Measurements from ENCODE around the gene TMEM106C.
"Not testable (repeated sequence)": the region's sequence is repeated elsewhere in the genome, so short reads cannot be mapped to it uniquely, and the experiment has no call there.

The TMEM106C gene

DNA sequence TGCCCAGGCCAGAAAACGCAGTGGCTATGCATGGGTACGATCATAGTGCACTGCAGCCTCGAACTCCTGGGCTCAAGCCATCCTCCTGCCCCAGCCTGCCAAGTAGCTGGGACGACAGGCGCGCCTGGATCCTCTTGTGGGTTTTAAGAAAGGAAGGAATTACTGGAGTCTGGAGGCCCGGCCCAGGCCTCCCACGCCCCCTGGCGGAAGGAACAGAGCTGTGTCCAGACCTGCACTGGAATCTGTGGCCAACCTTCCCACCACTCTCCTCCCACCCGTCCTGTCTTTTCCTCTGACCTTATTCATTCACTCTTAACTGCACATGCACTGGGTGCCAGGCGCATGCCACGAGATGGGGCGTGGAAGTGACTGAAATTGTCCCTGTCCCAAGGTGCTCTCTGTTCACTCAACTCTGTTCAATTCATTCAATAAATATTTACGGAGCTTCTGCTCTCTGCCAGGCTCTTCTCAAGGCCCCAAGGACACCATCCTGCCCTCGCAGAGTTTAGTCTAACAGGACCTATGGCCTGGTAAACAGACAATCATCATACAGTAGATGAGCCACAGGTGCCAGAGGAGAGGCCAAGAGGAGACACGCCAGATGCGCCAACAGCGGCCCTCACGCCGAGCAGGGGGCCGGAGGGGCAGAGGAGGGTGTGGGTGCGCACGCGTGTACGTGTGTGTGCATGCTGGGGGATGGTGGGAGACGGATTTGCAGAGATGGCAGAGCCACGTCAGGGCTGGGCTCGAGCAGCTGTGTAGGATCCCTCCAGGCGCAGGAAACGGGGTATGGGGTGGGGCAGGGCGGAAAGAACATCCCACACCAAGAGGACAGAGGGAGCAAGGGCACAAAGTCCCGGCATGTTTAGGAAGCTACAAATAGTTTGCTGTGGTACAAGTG, 13.7 kb upstream of the TMEM106C start:
- DNase-seq (ENCODE audit: low read depth, low spot score): no peak

DNA sequence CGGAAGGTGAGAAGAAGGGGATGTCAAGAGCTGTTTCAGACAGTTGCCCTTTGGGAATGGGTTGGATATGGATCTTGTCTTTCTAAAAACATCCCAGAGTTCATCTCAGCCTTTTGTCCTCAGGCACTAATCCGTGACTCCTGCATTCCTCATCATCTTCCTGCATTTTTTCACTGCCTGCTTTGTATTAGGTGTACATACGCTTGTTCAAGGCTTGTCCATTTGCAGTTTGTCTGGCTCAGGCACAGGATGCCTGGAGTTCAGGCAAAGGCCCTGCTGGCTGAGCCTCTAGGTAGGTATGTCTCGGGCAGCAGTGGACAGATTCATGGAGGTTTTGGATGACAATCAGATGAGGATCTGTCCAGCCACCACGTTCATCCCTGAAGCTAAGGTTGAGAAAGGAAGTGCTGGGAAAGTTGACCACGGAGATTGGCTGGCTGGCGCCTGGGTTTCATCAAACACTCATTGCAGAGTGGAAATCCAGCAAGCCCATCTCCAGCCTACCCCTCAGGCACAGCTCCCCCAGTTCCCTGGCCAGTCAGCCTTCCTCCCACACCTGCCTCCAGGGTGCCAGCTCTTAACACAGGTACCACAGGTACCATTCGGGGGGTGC, 12.4 kb upstream of the TMEM106C start:
- DNase-seq (ENCODE audit: low read depth, low spot score): no peak

DNA sequence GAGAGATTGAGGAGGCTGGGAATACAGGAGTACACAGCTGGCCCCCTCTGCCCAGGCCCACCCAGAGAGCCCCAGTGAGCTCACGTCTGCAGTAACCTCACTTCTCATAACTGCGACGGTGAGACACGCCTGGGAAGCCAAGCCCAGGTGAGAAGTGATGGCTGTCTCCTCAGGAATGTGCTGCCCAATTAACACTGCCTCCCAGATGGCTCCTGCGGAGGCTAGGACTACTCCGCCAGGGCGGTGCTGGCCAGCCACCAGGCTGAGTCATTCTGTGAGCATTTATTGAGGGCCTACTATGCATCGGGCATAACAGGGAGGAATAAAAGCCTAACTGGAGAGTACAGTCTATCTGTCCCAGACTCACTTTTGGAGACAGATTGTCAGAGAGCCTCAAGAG, 9.3 kb upstream of the TMEM106C start:
- no peak for DNase-seq (ENCODE audit: low read depth, low spot score)

DNA sequence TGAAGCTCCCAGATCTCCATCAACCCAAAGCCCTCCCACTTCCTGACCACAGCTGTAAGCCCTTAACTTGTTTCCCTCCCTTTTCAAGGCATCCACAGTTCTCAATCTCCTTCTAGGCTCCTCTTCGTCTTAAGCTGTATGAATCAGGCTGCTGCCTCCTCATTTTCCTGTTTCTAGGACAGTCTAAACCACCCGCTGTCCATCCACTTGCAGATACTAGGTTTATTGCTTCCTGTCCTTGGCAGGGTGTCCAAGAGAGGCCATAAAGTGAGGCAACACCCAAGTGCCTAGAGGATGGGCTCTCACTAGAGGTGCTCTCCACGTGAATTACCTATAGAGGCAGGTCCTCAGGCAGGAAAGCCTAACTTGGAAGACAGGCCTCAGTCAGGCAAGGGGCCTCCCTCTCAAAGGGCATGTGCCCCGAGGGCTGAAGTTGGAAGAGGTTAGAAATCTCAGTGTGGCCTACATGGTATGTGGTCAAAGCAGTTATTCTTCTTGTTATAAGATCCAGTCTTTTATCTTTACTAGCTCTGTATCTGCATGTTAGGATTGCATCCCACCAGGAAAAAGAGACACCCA, 8.8 kb upstream of the TMEM106C start:
- no peak for DNase-seq (ENCODE audit: low read depth, low spot score)

DNA sequence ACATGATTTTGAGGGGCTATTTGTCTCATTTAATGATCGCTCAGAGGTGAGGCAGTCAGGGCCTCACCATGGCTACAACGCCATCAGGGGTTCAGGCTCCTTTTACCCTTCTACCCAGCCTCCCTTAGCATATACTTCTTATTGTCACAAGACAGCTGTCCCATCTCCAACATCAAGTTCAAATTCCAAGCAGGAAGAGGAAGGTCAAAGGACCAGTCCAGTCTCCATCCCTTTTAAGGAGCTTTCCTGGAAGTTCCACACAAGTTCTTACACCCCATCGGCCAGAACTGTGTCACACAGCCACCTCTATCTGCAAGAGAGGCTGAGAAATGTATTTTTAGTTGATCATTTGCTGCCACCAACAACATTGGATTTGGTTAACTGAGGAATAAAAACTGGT, 8.3 kb upstream of the TMEM106C start:
- no peak for DNase-seq (ENCODE audit: low read depth, low spot score)

DNA sequence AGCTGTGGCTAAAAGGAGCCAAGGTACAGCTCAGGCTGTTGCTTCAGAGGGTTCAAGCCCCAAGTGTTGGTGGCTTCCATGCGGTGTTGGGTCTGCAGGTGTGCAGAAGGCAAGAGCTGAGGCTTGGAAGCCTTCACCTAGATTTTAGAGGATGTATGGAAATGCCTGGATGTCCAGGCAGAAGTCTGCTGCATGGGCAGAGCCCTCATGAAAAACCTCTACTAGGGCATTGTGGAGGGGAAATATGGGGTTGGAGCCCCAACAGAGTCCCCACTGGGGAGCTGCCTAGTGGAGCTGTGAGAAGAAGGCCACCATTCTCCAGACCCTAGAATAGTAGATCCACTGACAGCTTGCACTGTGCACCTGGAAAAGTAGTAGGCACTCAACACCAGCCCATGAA, 5.7 kb upstream of the TMEM106C start:
- not testable (repeated sequence) for DNase-seq (ENCODE audit: low read depth, low spot score)

DNA sequence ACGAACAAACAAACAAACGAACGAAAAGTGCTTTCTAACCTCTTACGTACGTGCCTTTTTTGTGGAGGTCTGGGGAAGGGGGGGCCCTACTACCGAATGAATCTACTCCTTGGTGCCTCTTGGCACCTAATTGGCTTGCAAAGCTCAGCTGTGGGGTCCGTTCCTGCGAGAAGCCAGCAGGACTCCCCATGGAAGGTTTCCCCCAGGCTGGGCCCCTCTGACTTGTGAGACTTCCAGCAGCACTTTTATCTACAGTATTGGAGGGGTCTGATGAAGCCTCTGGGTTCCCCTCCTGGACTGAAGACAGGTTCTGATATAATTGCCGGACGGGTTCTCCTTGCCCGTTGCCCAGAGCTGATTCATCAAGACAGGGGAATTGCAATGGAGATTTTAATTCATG, 1.2 kb upstream of the TMEM106C start:
- DNase-seq (ENCODE audit: low read depth, low spot score): no peak

DNA sequence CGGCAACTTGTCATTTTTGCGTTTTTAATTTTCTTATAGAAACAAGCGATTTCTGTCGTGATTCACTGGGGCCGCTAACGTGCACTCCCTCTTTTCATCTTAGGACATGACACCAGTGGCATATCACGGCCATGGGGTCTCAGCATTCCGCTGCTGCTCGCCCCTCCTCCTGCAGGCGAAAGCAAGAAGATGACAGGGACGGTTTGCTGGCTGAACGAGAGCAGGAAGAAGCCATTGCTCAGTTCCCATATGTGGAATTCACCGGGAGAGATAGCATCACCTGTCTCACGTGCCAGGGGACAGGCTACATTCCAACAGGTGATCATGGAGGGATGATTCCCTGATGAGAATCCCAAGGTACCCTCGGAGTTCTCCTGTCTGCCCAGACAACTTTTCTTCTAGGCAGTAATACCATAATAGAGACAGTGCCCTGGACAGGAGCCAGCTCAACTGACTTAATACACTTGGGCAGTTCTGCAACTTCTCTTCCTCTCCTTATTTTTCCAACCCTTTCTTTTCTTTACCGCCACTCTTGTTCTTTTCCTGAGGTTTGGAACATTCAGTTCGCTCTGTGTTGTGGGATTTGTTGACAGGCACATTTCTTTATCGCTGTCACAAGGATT, 821 bp downstream of the TMEM106C start:
- DNase-seq (ENCODE audit: low read depth, low spot score): no peak

DNA sequence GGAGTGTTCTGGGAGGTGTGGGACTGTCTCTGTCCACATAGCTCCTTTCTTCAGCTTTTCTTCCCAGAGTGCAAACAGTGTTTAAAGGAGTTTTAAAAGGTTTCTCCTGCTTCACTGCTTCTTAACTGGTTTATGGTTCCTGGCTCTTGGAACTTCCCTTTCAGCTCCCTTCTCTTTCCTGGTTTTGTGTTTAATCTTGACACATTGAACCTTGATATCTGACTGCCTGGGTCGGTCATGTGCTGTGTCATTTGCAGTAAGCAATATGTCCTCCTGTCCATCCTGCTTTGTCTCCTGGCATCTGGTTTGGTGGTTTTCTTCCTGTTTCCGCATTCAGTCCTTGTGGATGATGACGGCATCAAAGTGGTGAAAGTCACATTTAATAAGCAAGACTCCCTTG, 2.2 kb downstream of the TMEM106C start:
- no peak for DNase-seq (ENCODE audit: low read depth, low spot score)

DNA sequence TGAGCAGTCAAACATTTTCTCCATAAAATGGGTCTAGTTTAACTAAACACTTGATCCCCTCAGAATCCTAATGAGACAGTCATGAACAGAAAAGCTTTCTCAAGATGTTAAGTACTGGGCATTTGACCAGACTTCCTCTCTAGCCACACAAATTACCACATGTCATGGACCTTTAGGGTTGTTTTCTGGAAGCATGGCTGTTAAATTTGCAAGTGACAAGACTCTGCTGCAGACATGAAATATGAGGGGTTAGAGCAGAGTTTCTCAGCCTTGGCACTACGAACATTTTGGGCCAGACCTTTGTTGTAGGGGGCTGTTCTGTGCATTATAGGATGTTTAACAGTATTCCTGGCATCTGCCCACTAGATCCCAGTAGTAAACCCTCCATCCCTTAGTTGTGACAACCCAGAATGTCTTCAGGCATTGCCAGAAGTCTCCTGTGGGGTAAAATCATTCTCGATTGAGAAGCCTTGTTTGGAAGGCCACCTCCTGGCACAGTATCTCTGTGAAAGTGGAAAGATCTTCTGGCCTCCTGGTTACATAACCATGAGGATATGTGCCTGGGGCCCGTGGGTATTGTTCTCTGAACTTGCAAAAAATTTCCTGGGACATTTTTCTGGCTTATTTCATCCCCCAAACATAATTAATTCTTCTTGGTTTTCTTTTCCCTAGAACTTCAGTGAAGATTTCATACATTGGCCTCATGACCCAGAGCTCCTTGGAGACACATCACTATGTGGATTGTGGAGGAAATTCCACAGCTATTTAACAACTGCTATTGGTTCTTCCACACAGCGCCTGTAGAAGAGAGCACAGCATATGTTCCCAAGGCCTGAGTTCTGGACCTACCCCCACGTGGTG, 4.3 kb downstream of the TMEM106C start:
- DNase-seq (ENCODE audit: low read depth, low spot score): no peak

DNA sequence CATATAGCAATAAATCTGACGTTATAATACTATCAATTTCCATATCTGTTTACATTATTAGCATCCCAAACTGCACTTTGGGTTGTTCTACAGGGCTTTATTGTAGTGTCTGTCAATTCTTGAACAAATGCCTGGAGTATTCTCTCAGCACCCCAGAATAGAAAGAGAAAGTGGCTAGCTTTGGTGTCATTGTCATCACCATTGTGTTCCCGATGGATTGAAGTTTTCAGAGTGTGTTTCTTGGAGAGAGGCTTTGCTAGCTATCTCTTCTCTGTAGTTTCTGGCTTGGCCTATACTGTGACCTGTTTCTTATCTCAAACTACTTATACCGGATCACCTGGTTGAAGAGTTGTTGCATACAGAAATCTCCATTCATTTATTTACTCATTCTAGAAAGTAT, 6.4 kb downstream of the TMEM106C start:
- DNase-seq (ENCODE audit: low read depth, low spot score): no peak

DNA sequence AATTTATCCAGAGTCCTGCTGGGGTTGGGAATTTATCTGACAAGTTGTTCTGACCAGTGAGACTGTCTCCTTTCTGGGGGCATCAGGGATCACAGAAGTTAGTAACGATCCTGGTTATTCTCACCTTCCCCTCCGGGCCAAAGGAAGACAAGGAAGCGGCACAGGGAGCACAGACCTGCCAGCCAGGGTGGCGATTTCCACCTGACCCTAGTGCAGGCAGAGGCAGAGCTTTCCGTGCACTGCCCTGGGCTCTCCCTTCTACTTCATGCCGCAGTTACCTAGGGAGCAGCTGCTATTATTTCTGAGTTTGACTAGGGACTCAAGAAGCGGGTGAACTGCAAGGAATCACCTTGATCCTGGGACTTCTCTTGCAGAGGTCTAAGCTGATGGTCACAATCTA, 7.4 kb downstream of the TMEM106C start:
- DNase-seq (ENCODE audit: low read depth, low spot score): no peak

DNA sequence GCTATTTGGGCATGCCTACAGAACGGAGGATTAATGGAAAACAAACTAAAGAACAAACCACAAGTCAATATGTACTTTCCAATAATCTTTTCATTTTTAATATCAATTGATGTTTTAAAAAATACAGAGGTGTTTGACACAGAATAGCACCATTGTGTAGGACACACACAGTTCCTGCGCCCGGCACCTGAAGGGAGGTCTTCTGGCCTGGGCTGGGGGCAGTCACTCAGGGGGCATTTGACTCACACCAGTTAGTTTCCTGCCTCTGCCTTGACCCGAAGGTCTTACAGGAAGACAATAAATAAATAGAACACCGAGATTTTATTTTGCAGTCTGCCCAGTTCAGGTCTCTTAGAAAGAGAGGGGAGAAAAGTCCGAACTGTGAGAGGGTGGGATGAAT, 9.5 kb downstream of the TMEM106C start:
- DNase-seq (ENCODE audit: low read depth, low spot score): no peak

DNA sequence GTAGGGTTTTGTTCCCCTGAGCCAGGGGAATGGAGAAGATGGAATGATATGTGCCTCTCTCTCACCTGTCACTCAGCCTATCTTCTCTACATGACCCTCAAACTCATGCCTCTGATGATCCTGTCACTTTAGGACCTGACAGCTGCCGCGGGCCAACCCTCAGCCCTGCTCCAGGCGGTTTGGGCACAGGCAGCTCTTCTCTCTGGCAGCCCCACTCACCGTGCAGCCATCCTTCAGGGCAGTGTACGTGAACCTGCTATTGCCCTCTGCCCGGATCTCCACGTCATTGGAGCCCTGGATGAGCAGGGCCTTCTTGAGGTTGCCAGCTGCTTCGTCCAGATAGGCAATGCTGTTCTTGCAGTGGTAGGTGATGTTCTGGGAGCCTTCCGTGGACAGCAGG, 10.5 kb downstream of the TMEM106C start:
- DNase-seq (ENCODE audit: low read depth, low spot score): no peak

DNA sequence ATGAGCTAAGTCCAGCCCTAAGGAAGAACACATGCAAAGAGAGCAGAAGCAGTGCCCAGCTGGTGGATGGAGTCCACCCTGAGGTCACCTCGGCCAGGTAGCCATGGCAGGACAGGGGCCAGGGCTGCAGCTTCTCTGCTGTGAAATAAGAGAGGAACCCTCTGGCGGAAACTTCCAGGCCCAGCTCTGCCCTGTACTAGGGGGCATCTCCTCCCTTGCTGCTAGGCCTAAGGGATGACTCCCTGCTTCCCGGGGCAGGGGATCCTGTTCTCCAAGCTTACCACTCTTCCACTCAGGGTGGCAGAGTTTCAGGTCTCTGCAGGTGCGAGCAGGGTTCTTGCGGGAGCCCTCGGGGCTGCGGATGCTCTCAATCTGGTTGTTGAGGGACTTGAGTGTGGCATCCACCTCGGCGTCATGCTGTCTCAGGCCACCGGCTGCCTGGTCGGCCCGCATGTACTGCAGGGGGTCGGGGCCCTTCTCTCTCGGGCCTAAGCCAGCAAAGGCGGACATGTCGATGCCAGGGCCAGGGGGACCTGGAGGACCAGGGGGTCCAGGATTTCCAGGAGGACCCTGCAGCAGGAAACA, 11.7 kb downstream of the TMEM106C start:
- no peak for DNase-seq (ENCODE audit: low read depth, low spot score)

DNA sequence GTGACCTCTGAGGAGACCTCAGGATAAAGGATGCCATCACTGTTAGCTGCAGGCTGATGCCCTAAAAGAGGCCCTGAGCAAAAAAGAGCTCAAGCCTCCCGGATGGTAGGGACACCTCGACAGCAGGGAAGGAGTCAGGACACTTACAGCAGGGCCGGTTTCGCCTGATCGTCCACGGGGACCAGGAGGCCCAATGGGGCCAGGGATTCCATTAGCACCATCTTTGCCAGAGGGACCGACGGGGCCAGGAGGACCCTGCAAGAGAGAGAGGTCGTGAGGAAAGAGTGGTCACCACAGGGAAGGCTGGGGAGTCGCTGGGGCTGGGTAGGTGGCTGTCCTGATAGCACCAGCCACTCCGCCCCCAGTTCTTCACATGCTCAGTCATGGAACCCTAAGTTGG, 12.4 kb downstream of the TMEM106C start:
- DNase-seq (ENCODE audit: low read depth, low spot score): no peak

DNA sequence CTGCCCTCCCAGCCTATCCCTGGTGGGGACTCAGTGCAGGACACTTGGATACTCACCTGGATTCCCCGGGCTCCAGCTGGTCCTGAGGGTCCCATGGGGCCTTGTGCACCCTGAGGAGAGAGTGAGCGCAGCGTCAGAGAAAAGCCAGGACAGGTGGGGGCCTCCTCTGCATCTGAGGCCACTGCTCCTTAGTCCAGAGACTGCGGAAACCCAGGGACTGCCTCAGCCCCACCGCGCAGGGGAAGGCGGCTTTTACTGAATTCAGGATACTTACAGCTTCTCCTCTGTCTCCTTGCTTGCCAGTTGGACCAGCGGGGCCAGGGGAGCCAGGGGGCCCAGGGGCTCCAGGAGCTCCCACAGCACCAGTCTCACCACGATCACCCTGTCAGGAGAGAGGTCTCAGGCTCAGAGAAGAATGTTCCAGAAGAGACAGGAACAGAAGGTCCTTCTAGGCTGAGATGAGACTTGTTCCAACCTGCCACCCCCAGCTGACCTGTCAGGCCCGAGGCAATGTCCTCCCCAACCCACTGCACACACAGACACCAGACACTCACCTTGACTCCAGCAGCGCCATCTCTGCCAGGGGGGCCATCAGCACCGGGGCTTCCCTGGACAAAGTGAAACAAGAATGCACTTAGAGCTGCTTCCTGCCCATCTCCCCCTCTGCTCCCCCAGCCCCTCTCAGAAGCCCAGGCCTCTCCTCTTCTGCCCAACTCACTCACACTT, 13.8 kb downstream of the TMEM106C start:
- DNase-seq (ENCODE audit: low read depth, low spot score): no peak

DNA sequence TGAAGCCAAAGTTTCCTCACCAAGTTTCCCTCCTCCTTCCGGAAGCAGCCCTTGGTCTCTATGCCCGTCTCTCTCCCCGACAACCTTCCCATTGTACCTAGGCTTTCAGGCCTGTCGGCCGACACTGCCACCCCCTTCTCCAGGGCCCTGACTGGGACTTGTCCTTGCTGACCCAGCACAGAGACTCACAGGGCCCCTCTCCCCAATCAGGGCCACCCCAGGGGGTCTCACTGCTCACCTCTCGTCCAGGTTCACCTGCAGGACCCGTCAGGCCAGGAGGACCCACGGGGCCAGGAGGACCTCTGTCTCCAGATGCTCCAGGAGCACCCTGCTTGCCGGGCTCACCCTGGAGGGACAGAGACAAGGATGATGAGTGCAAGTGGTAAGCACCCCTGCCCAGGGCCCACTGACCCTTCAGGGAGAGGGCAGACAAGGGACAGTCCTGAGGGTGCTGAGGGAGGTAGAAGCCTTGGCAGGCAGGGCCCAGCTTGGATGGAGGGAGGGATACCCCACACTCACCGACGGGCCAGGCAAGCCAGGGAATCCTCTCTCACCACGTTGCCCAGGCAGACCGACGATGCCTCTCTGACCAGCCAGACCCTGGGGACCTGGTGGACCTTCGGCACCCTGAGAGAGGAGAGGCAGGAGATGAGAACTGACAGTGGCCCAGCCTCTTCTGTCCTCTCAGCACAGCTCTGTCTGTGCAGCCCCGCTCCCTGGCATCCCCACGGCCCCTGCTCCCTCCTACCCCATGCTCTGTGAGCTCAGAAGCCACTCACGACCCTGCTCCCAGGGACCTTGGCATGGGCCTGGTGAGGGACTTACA, 14.6 kb downstream of the TMEM106C start:
- no peak for DNase-seq (ENCODE audit: low read depth, low spot score)

DNA sequence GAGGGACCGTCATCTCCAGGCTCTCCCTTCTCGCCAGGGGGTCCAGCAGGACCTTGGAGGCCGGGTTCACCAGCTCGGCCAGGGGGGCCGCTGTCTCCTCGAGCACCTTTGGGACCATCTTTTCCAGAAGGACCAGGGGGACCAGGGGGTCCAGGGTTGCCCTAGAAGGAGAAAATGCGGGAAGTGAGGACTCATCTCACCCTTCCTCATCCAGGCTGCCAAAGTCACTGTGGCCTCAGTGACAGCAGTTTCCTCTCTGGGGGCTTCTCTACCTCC, 15.1 kb downstream of the TMEM106C start:
- DNase-seq (ENCODE audit: low read depth, low spot score): no peak

DNA sequence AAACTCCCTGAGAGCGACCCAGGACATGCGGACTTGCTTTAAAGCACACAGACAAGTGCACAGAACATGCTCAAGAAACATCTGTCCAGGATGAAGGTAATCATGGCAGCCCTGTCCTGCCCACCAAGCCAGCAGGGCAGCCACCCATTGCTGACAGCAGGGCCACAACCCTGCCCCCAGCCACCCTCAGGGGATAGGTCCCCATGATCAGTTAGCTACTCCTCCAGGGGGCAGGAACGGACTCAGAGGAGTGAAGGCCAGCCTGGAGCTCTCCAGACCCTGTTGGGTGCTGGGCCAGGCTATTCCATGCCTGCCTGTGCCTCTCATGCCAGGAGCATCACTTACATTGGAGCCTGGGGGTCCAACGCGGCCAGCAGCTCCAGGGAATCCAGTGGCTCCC, 15.8 kb downstream of the TMEM106C start:
- no peak for DNase-seq (ENCODE audit: low read depth, low spot score)

Data from activated naive CD8-positive, alpha-beta T cell treated with anti-CD3 and anti-CD28 coated beads, Interleukin-2, amount 50 U/mL, for 16 hours (primary cell).